COLO668 (cell line): Measurements from ENCODE around the gene OR7G2.

Experiments used
- DNase-seq: peaks from one replicate; lab custom pipeline; 2025; ENCODE audit not compliant: unreplicated experiment; lab: John Stamatoyannopoulos, UW

The OR7G2 gene

GRCh38 chr19:9107375-9107774 lies at the start of gene OR7G2:
OR7G2 (minus strand) TSS chr19:9107475; CDS start chr19:9103243, 4,232 bp downstream.
- no peak for DNase-seq

- no peak for DNase-seq
Observed at GRCh38 chr19:9156304-9156703, 49.0 kb upstream of the OR7G2 start.

DNA sequence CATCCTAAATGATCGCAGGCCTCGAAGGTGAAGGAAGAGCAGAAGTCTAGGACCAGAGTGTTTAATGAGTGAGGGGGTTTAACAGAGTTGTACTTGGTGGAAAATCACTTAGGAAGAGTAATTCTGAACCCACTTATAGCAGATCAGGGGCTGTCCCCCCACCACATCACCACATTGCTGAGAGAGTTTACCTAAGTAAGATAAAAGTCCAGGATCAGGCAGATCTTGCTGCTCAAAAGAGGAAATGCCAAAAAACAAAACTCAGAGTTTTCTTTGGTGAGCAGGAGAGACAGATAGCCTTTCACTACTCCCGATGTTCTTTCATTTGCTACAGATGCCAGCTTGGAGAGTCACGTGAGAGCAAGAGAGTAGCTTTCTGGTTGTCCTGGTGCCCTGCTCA lies 48.3 kb upstream of the OR7G2 start:
- DNase-seq, result no peak

DNA sequence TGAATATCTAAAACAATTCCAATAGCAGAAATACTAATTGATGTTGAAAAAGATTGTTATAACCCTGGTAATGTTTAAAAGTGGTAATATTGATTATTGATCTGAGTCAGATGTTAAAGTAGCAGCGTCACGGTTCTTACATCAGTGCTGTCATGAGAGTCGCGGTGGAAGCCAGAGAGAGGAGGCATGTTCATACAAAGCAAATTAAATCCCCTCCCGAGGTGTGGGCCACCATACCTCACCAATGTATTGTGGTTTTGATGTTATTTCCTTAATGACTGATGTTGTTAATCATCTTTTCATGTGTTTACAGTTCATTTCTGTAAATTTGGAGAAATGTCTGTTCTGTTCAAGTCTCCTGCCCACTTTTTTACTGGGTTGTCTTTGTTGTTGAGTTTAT lies 44.1 kb upstream of the OR7G2 start:
- DNase-seq, result no peak

DNA sequence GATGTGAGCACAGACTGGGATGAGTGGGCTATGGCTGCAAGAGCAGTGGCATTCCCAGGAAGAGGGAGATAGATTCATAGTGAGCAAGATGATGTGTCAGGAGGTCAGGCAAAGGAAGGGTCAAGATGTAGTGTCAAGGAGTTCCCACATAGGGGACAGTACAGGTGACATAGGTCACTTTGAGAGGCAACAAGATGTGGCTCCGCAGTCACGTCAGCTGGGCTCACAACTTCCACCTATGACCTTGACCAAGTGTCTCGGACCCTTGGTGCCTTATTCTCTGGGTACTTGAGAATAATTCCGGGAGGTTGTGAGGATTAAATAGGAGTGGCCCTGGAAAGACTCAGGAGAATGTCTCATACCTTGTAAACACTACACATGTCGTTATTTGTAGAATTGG lies 43.4 kb upstream of the OR7G2 start:
- no peak for DNase-seq

- DNase-seq, result no peak
Observed at GRCh38 chr19:9149997-9150396, 42.7 kb upstream of the OR7G2 start.

- no peak for DNase-seq
Observed at GRCh38 chr19:9148697-9149096, 41.4 kb upstream of the OR7G2 start.

DNA sequence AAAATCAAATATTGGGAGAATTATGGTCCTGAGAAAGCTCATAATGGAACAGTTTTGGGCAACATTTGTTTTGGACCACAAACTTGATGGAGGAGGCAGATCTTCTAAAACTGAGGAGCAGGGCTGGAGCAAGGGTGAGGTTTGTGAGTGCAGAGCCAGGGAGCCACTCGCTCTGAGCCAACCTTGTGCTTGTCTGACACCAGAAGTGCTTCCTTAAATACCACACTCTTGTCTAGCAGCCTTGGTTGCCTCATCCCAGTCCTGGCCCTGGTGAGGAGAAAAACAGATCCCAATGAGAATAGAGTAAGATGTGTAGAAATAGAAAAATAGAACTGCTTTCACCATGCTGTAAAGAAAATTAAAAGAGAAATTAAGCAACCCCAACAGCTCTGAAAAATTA lies 39.6 kb upstream of the OR7G2 start:
- no peak for DNase-seq

DNA sequence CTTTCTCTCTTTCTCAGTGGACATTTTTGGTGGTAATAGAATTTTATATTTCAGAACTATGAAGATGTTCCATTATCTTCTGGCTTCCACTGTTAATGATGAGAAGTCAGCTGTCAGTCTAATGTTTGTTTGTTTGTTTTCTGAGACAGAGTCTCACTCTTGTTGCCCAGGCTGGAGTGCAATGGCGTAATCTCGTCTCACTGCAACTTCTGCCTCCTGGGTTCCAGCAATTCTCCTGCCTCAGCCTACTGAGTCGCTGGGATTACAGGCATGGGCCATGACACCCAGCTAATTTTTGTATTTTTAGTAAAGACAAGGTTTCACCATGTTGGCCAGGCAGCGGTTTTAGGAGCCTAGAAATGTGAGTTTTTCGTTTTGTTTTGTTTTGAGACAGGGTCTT lies 37.6 kb upstream of the OR7G2 start:
- no peak for DNase-seq

DNA sequence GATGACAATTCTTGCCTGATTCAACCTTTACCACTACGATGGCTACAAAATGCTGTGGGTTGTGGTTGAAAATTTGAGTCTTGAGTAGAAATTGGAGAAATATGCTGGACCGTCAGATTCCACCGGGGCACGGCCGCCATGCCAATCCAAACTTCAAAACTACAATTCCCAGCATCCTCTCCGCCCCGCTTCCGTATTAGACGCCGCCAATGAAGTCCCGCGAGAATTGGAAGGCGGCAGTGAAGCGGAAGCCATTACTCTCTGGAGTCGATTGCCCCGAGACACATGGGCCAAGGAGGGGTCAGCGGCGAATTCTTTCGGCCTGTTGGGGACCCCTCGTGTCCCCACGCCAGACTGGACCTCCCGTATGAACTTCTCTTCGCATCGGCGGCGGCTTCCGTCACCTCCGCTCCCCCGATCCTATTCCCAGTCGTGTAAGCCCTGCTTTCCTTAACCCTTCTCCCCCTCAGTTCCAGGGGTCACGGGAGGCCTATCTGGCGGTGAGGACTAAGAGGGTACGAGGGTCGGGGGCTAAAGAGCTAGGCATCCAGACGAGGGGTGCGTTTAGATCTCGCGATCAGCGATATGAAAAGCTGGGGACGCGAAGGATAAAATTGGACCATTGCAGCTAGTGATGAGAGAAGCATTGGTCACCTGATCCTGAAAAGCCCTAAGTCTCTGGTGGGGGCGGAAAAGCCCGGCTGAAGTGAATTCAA lies 33.0 kb upstream of the OR7G2 start, which contains the start of gene ZNF317:
Gene ZNF317, plus strand, starts transcription at position 239 of the 716 bp plus-strand sequence. CDS start 15,620 bp downstream, outside the sequence.
- peak; percentile 93 for DNase-seq

GRCh38 chr19:9139609-9140158 lies 32.4 kb upstream of the OR7G2 start:
- peak; percentile 22 for DNase-seq

GRCh38 chr19:9132422-9132821 lies 25.1 kb upstream of the OR7G2 start:
- DNase-seq, result no peak

GRCh38 chr19:9130965-9131364 lies 23.7 kb upstream of the OR7G2 start:
- no peak for DNase-seq

GRCh38 chr19:9128171-9128570 lies 20.9 kb upstream of the OR7G2 start:
- no peak for DNase-seq

DNA sequence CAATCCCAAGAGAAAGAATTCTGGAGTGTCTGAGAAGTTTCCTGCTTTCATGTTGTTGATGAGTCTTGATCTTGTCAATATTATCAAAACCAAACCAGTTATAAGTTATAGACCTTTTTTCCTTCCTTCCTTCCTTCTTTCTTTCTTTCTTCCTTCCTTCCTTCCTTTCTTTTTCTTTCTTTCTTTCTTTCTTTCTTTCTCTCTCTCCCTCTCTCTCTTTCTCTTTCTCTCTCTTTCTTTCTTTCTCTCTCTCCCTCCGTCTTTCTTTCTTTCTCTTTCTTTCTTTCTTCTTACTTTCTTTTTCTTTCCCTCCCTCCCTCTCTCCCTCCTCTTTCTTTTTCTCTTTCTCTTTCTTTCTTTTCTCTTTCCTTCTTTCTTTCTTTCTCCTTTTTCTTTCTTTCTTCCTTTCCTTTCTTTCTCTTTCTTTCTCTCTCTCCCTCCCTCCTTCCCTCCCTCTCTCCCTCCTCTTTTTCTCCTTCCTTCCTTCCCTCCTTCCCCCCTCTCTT lies 19.7 kb upstream of the OR7G2 start, which contains the start of gene OR7G3:
Gene OR7G3, minus strand, starts transcription at position 51 of the 506 bp plus-strand sequence. Its CDS starts 0 bp downstream, at position 51.
- DNase-seq, result no peak

DNA sequence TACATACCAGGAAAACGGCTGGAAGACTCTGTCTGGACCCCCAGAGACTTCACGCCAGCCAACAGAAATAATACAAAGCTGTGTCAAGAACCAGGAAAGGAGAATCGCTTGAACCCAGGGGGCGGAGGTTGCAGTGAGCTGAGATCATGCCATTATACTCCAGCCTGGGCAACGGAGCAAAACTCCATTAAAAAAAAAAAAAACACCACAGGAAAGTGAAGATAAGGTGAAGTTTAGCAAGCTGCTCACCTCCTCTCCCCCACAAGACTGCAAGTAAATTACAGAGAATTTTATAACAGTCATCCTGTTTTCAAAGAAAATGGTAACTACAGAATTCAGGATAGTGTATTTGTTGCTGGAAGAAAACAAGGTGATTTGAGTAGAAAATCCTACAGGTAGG lies 9.3 kb upstream of the OR7G2 start:
- DNase-seq, result no peak

DNA sequence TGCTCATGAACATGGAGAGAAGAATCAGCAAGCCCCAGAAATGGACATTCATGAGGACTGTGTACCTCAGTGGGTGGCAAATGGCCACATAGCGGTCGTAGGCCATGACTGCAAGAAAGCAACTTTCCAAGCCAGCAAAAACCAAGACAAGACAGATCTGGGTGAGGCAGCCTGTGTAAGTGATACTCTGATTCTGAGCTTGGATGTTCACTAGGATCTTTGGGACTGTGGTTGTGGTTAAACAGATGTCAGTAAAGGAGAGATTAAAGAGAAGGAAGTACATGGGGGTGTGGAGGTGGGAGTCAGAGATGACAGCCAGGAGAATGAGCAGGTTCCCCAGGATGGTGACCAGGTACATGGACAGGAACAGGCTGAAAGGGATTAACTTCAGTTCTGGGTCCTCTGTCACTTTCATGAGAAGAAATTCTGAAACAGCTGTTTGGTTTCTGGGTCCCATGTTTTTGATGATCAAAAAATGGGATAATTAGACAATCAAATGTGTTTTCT lies 8.1 kb upstream of the OR7G2 start, which contains the start of gene OR7G1:
Gene OR7G1, minus strand, starts transcription at position 457 of the 507 bp plus-strand sequence. Its CDS starts 0 bp downstream, at position 457.
- DNase-seq, result no peak

GRCh38 chr19:9109959-9110358 lies 2.7 kb upstream of the OR7G2 start:
- DNase-seq, result no peak

DNA sequence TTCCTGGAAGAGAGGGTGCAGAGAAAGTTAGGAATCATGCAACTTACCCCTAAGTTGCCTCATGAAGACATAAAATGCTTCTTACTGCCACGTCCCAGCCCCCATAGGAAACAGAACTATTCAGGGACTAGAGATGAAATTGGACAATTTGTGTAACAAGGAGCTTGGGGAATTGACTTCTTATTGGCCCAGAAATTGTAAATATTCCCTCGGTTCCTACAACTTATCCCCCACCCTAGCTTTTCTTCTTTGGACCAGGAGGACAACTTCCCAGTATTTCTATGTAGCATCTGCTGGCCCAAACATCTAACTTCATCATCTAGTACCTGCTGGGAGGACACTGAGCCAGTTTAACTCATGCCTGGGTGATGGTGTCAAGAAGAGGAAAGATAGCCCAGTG lies 20.5 kb downstream of the OR7G2 start, which contains the start of gene OR1M1:
Gene OR1M1, plus strand, starts transcription at position 301 of the 400 bp plus-strand sequence. CDS start 6,184 bp downstream, outside the sequence.
- no peak for DNase-seq

DNA sequence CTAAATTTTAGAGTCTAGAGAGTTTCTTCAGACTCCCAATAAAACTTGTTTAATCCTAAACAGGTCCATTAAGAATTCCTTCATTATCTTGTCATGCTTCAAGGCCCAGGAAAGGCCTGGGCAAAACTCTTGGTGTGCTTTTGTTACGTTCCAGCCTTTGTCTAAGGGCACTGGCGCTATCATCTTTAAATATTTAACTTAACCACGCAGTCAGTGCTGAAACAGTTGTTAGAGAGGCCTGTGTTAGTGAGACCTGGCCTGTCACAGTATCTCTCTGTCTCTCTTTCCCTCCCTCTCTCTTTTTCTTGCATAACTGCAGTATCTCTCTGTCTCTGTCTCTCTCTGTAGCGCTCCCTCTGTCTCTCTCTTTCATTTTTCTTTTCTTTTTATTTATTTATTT lies 28.6 kb downstream of the OR7G2 start:
- DNase-seq, result no peak

DNA sequence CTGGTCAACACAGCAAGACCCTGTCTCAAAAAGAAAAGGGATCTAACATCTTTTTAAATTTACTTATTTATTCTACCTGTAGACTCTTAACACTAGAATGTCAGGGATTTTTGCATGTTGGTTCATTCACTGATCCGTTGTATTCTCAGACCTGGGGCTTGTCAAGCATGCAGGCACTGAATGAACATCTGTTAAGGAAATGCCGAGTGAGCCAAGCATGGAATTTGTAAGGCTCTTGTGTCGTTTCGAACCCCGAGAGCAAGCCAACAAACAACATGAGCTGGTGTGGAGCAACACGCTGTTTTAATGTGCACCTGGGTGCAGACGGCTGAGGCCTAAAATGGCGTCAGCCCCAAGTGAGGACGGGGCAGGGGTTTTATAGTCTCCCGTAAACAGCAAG lies 30.4 kb downstream of the OR7G2 start:
- no peak for DNase-seq
